Natural killer cell (primary cell): ENCODE results near the gene BMPR2. TPM values are rescaled to one million over a fixed set of nuclear protein-coding genes. Genes with fewer than 3 reads are reported as not detected.

Experiments used
- ATAC-seq, 3 donors: fragments of 150-1000 bp in 2 of 3; fragments of 200-7000 bp in 1 of 3; cut with Tn5 transposase; 1 replicate in 1 of 3; 2 replicates in 2 of 3; pipeline ENCODE4 v1.10.0; 2021; ENCODE audit warnings: mild to moderate bottlenecking in 2 of 3, moderate library complexity in 2 of 3
- DNase-seq, 2 donors: peaks; one replicate each; pipeline versions ENCODE4 v3.0.0 to v3.0.0-alpha.2; 2013 to 2021; ENCODE audit warnings: mixed read lengths in 1 of 2
- H3K27ac ChIP-seq: one replicate; pipeline ENCODE4 v1.5.1; 2013; ENCODE audit warnings: mild to moderate bottlenecking, low read length
- H3K27me3 ChIP-seq: one replicate; pipeline ENCODE4 v1.6.1; 2013; ENCODE audit warnings: low read length; ENCODE audit not compliant: control insufficient read depth, insufficient read depth
- H3K36me3 ChIP-seq: one replicate; pipeline ENCODE4 v1.6.1; 2013; ENCODE audit warnings: low read length; ENCODE audit not compliant: control insufficient read depth, insufficient read depth
- H3K4me1 ChIP-seq: one replicate; pipeline ENCODE4 v1.6.1; 2013; ENCODE audit warnings: low read length; ENCODE audit not compliant: control insufficient read depth, insufficient read depth
- H3K4me3 ChIP-seq: one replicate; pipeline ENCODE4 v1.5.1; 2013; ENCODE audit warnings: low read length
- H3K9me3 ChIP-seq: one replicate; pipeline ENCODE4 v1.6.1; 2013; ENCODE audit warnings: low read length; ENCODE audit not compliant: control insufficient read depth, insufficient read depth
- H3K27ac Mint-ChIP-seq, 2 donors: one replicate each; pipeline ENCODE4 v1.8.0; 2022; ENCODE audit warnings: mild to moderate bottlenecking in 2 of 2, mixed read lengths in 2 of 2, moderate library complexity in 1 of 2
- H3K27me3 Mint-ChIP-seq, 2 donors: one replicate each; pipeline ENCODE4 v1.8.0; 2022; ENCODE audit warnings: low read depth in 2 of 2, mixed read lengths in 2 of 2
- H3K36me3 Mint-ChIP-seq: one replicate; pipeline ENCODE4 v1.8.0; 2022; ENCODE audit warnings: mixed read lengths
- H3K4me1 Mint-ChIP-seq, 2 donors: one replicate each; pipeline ENCODE4 v1.8.0; 2022; ENCODE audit warnings: mixed read lengths in 2 of 2
- H3K4me3 Mint-ChIP-seq: one replicate; pipeline ENCODE4 v1.8.0; 2022; ENCODE audit warnings: mild to moderate bottlenecking, moderate library complexity, mixed read lengths
- H3K9me3 Mint-ChIP-seq, 2 donors: one replicate each; pipeline ENCODE4 v1.8.0; 2022; ENCODE audit warnings: mixed read lengths in 2 of 2
- CTCF ChIP-seq: fragments of 200-600 bp; IDR thresholded peaks from one replicate; pipeline ENCODE4 v1.8.0; 2022; ENCODE audit warnings: antibody characterized with exemption
- WGBS: methylation state at CpG from one replicate; pipeline ENCODE4 v1.1.7; 2013; ENCODE audit warnings: missing lambda C conversion rate; ENCODE audit not compliant: insufficient coverage; 5-methylcytosine and 5-hydroxymethylcytosine counted together
- intact Hi-C: fragments of 100-400 bp; cut with micrococcal nuclease; formaldehyde crosslinking; loops from one replicate; pipeline ENCODE4 v1.14.2; 2022
- total RNA-seq, 4 donors: library from RNA; stranded (reverse); fragments of 120-200 nt in 1 of 4; gene quantifications; one replicate each; pipeline versions ENCODE4 v1.2.3 to v1.2.4, GENCODE V29; 2013 to 2022

The BMPR2 gene
- total RNA-seq, 3 donors from 2014 or later (not counting 1 experiment from before 2014, with no cell fraction given), result 17.8 to 25.5 (median 23.2) TPM

- intact Hi-C loops, result no loop called here
Observed at GRCh38 chr2:202605174-202605573, 229.0 kb downstream of the BMPR2 start.

GRCh38 chr2:202608142-202608852, 232.2 kb downstream of the BMPR2 start:
- H3K27ac ChIP-seq, result no peak overlapping the region
- Mint-ChIP-seq H3K9me3 (no peaks in the 10 kb centered on the region), H3K4me1 (no peaks in the 10 kb centered on the region), H3K27me3 (peaks cover 6 to 10% of the 10 kb centered on the region in 2 donors), H3K4me3 (no peak overlapping the region), H3K27ac (no peak overlapping the region), H3K36me3 (no peaks in the 10 kb centered on the region)
- H3K9me3 ChIP-seq, result no peaks in the 10 kb centered on the region
- 35% methylated on average over 2 of the region's 2 CpGs for WGBS
- no peak for TF ChIP-seq CTCF
- no peaks in the 10 kb centered on the region for H3K36me3 ChIP-seq
- DNase-seq (no peak), ATAC-seq (no peak)
- intact Hi-C loops, result no loop called here
- no peak overlapping the region for H3K4me3 ChIP-seq
- no peaks in the 10 kb centered on the region for H3K4me1 ChIP-seq
- no peaks in the 10 kb centered on the region for H3K27me3 ChIP-seq

More at GRCh38 chr2:202605174-202605573, 229.0 kb downstream of the BMPR2 start:
- no peak for ATAC-seq
- no peak overlapping the region for H3K27ac Mint-ChIP-seq
- DNase-seq, result no peak
- Histone ChIP-seq H3K4me3 (no peak overlapping the region), H3K27me3 (no peaks in the 10 kb centered on the region), H3K9me3 (no peaks in the 10 kb centered on the region), H3K27ac (no peak overlapping the region), H3K4me1 (peaks cover 7% of the 10 kb centered on the region), H3K36me3 (no peaks in the 10 kb centered on the region)
- no peak for TF ChIP-seq CTCF
- 100% methylated on average over 1 of the region's 1 CpG for WGBS
- H3K4me1 Mint-ChIP-seq, result peaks cover 10 to 11% of the 10 kb centered on the region in 2 donors
- no peaks in the 10 kb centered on the region for H3K27me3 Mint-ChIP-seq
- no peaks in the 10 kb centered on the region for H3K9me3 Mint-ChIP-seq
- no peaks in the 10 kb centered on the region for H3K36me3 Mint-ChIP-seq
- no peak overlapping the region for H3K4me3 Mint-ChIP-seq

- peak overlapping the region; percentile 43 for H3K27ac ChIP-seq
- H3K4me3 Mint-ChIP-seq, result no peak overlapping the region
- H3K4me3 ChIP-seq, result no peak overlapping the region
- no peaks in the 10 kb centered on the region for H3K9me3 ChIP-seq
- H3K27ac Mint-ChIP-seq, result no peak overlapping the region
- H3K4me1 ChIP-seq, result no peaks in the 10 kb centered on the region
- H3K9me3 Mint-ChIP-seq, result no peaks in the 10 kb centered on the region
- peaks cover 6 to 10% of the 10 kb centered on the region in 2 donors for H3K27me3 Mint-ChIP-seq
- H3K27me3 ChIP-seq, result no peaks in the 10 kb centered on the region
- intact Hi-C loops, result no loop called here
- H3K36me3 Mint-ChIP-seq, result no peaks in the 10 kb centered on the region
- 54% methylated on average over 2 of the region's 3 CpGs for WGBS
- H3K4me1 Mint-ChIP-seq, result no peaks in the 10 kb centered on the region
- no peaks in the 10 kb centered on the region for H3K36me3 ChIP-seq
- TF ChIP-seq CTCF, result no peak
- DNase-seq (no peak), ATAC-seq (no peak)
Observed at GRCh38 chr2:202609381-202610145, 233.4 kb downstream of the BMPR2 start.
